Stomach smooth muscle (tissue), 2 donors: Measurements from ENCODE around the gene PRIM2.
"Not testable (repeated sequence)": the region's sequence is repeated elsewhere in the genome, so short reads cannot be mapped to it uniquely, and the experiment has no call there.

Experiments
- H3K27ac ChIP-seq: one replicate; pipeline ENCODE4 v1.7.0; 2013; ENCODE audit warnings: mild to moderate bottlenecking, low read length, inconsistent platforms
- H3K27me3 ChIP-seq, 2 donors: one replicate each; pipeline ENCODE4 v1.7.0; 2013; ENCODE audit warnings: low read length in 2 of 2; ENCODE audit not compliant: insufficient read depth in 2 of 2, control insufficient read depth in 1 of 2
- H3K36me3 ChIP-seq, 2 donors: one replicate each; pipeline ENCODE4 v1.7.0; 2013; ENCODE audit warnings: low read length in 2 of 2; ENCODE audit not compliant: control insufficient read depth in 2 of 2, insufficient read depth in 2 of 2
- H3K4me1 ChIP-seq: one replicate; pipeline ENCODE4 v1.7.0; 2013; ENCODE audit warnings: low read length; ENCODE audit not compliant: control insufficient read depth, insufficient read depth
- H3K4me3 ChIP-seq, 2 donors: one replicate each; pipeline ENCODE4 v1.7.0; 2013; ENCODE audit warnings: low read length in 2 of 2
- H3K9ac ChIP-seq, 2 donors: one replicate each; pipeline ENCODE4 v1.7.0; 2013; ENCODE audit warnings: low read length in 2 of 2, mild to moderate bottlenecking in 1 of 2
- H3K9me3 ChIP-seq, 2 donors: one replicate each; pipeline ENCODE4 v1.7.0; 2013; ENCODE audit warnings: low read length in 2 of 2; ENCODE audit not compliant: control insufficient read depth in 2 of 2
- donor health status: healthy.
- donor health status: Pancreatic carcinoma.

The PRIM2 gene

GRCh38 chr6:57317060-57317943 lies at the start of gene PRIM2:
Gene PRIM2 (plus strand): TSS chr6:57317630. CDS start chr6:57318446, 816 bp downstream.
- Histone ChIP-seq H3K27ac (peak within 1 kb of the TSS; percentile 69), H3K36me3 (peaks cover 4 to 6% of the 10 kb centered on the region in 2 donors), H3K4me1 (peaks cover 24% of the 10 kb centered on the region), H3K9ac (peak within 1 kb of the TSS; percentile 62 to 78), H3K9me3 (no peaks in the 10 kb centered on the region), H3K4me3 (peak within 1 kb of the TSS; percentile 87 to 93), H3K27me3 (no peaks in the 10 kb centered on the region)

- Histone ChIP-seq H3K27ac (peak overlapping the region; percentile 46), H3K9me3 (no peaks in the 10 kb centered on the region), H3K4me1 (peaks cover 11% of the 10 kb centered on the region), H3K36me3 (no peaks in the 10 kb centered on the region), H3K4me3 (no peak overlapping the region), H3K27me3 (no peaks in the 10 kb centered on the region), H3K9ac (no peak overlapping the region)
These were observed 49.2 kb upstream of the PRIM2 start for GRCh38 chr6:57268294-57268640.

GRCh38 chr6:57274113-57274824 lies 43.2 kb upstream of the PRIM2 start:
- not testable (repeated sequence) for H3K9ac ChIP-seq, H3K36me3 ChIP-seq, H3K4me1 ChIP-seq, H3K4me3 ChIP-seq, H3K9me3 ChIP-seq, H3K27me3 ChIP-seq, H3K27ac ChIP-seq

DNA sequence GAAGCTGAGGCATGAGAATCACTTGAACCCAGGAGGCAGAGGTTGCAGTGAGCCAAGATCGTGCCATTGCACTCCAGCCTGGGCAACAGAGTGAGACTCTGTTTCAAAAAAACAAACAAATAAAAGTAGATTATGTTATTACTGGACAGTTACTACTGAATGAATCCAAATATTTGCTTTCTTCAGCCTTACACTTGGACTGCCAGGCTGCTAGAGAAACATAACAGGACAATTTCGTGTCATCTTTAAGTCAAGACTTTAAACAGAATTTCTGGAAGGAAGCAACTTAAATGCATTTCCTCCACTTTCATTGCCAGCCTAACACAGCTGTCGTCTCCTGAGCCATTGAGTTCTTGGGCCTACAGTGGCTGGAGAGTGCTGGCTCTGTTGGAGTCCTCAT lies 42.0 kb upstream of the PRIM2 start:
- no peak overlapping the region for H3K27ac ChIP-seq
- no peak overlapping the region for H3K9ac ChIP-seq

GRCh38 chr6:57276946-57277345 lies 40.5 kb upstream of the PRIM2 start:
- Histone ChIP-seq H3K4me3 (no peak overlapping the region), H3K36me3 (no peaks in the 10 kb centered on the region), H3K9me3 (no peaks in the 10 kb centered on the region), H3K27ac (no peak overlapping the region), H3K9ac (no peak overlapping the region), H3K27me3 (no peaks in the 10 kb centered on the region), H3K4me1 (no peaks in the 10 kb centered on the region)

More for the DNA sequence above, 42.0 kb upstream of the PRIM2 start:
- no peaks in the 10 kb centered on the region for H3K4me1 ChIP-seq
- H3K36me3 ChIP-seq: no peaks in the 10 kb centered on the region
- no peaks in the 10 kb centered on the region for H3K9me3 ChIP-seq
- H3K27me3 ChIP-seq: no peaks in the 10 kb centered on the region
- no peak overlapping the region for H3K4me3 ChIP-seq

GRCh38 chr6:57278570-57278969 lies 38.9 kb upstream of the PRIM2 start:
- H3K27ac ChIP-seq: no peak overlapping the region
- no peak overlapping the region for H3K4me3 ChIP-seq
- H3K27me3 ChIP-seq: no peaks in the 10 kb centered on the region
- no peaks in the 10 kb centered on the region for H3K4me1 ChIP-seq
- no peak overlapping the region for H3K9ac ChIP-seq
- no peaks in the 10 kb centered on the region for H3K9me3 ChIP-seq
- H3K36me3 ChIP-seq: no peaks in the 10 kb centered on the region

- H3K9me3 ChIP-seq: no peaks in the 10 kb centered on the region
- H3K27me3 ChIP-seq: no peaks in the 10 kb centered on the region
- no peak overlapping the region for H3K27ac ChIP-seq
- no peak overlapping the region for H3K4me3 ChIP-seq
- H3K9ac ChIP-seq: no peak overlapping the region
- H3K36me3 ChIP-seq: no peaks in the 10 kb centered on the region
- no peaks in the 10 kb centered on the region for H3K4me1 ChIP-seq
These were observed 38.4 kb upstream of the PRIM2 start for GRCh38 chr6:57279013-57279412.

GRCh38 chr6:57283106-57283505 lies 34.3 kb upstream of the PRIM2 start:
- no peaks in the 10 kb centered on the region for H3K27me3 ChIP-seq
- no peaks in the 10 kb centered on the region for H3K36me3 ChIP-seq
- no peak overlapping the region for H3K27ac ChIP-seq
- no peaks in the 10 kb centered on the region for H3K4me1 ChIP-seq
- H3K4me3 ChIP-seq: no peak overlapping the region
- H3K9me3 ChIP-seq: no peaks in the 10 kb centered on the region
- H3K9ac ChIP-seq: no peak overlapping the region

- no peaks in the 10 kb centered on the region for H3K27me3 ChIP-seq
- no peaks in the 10 kb centered on the region for H3K4me1 ChIP-seq
- peak overlapping the region in 1 of 2 donors; percentile 31 for H3K4me3 ChIP-seq
- H3K9me3 ChIP-seq: no peaks in the 10 kb centered on the region
- H3K9ac ChIP-seq: peak overlapping the region in 1 of 2 donors; percentile 2
- H3K27ac ChIP-seq: no peak overlapping the region
- H3K36me3 ChIP-seq: no peaks in the 10 kb centered on the region
These were observed 33.4 kb upstream of the PRIM2 start for GRCh38 chr6:57283911-57284455.

DNA sequence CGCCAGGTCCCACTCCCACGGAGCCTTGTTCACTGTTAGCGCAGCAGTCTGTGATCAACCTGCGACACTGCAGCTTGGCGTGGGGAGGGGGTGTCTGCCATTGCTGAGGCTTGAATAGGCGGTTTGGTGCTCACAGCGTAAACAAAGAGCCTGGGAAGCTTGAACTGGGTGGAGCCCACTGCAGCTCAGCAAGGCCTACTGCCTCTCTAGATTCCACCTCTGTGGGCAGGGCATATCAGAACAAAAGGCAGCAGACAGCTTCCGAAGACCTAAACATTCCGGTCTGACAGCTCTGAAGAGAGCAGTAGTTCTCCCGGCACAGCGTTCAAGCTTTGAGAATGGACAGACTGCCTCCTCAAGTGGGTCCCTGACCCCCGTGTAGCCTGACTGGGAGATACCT lies 29.3 kb upstream of the PRIM2 start:
- not testable (repeated sequence) for H3K36me3 ChIP-seq, H3K27me3 ChIP-seq, H3K27ac ChIP-seq, H3K4me3 ChIP-seq, H3K9me3 ChIP-seq, H3K9ac ChIP-seq, H3K4me1 ChIP-seq

DNA sequence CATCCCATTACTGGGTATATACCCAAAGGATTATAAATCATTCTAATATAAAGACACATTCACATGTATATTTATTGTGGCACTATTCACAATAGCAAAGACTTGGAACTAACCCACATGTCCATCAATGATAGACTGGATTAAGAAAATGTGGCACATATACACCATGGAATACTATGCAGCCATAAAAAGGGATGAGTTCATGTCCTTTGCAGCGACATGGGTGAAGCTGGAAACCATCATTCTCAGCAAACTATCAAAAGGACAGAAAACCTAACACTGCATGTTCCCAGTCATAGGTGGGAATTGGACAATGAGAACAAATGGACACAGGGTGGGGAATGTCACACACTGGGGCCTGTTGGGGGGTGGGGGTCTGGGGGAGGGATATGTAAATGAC lies 24.0 kb upstream of the PRIM2 start:
- not testable (repeated sequence) for H3K4me3 ChIP-seq, H3K4me1 ChIP-seq, H3K27me3 ChIP-seq, H3K9me3 ChIP-seq, H3K36me3 ChIP-seq, H3K27ac ChIP-seq, H3K9ac ChIP-seq
